Endothelial cell of umbilical vein (primary cell): ENCODE data around the gene SLC2A1. TPM values are rescaled to one million over a fixed set of nuclear protein-coding genes. Genes with fewer than 3 reads are reported as not detected.

Source experiments
- BruUV-seq: library from RNA; stranded (reverse); fragments of 400-500 nt; replicated peaks from 2 replicates; lab custom pipeline; 2021; lab: Mats Ljungman, UMichigan
- CTCF ChIA-PET: fragments of 300-600, 350-600 bp; sonication (Branson Sonifier 250); formaldehyde crosslinking; loops from one replicate; lab custom pipeline; 2021; ENCODE audit warnings: antibody characterized with exemption, inconsistent platforms; lab: Charles Lee
- POLR2A ChIA-PET: fragments of 300-600, 350-600 bp; sonication (Branson Sonifier 250); formaldehyde crosslinking; loops from one replicate; lab custom pipeline; 2021; ENCODE audit warnings: antibody characterized with exemption, inconsistent platforms; lab: Charles Lee
- DNase-seq: peaks from one replicate; pipeline ENCODE4 v3.0.0-alpha.2; 2011; ENCODE audit warnings: low read depth, low spot score
- FAIRE-seq: peaks from 2 replicates; lab custom pipeline; 2011; peaks lifted over from hg19 to GRCh38; lab: Jason Lieb, UNC
- H2AFZ ChIP-seq: 2 replicates; pipeline ENCODE4 v1.6.0; 2012; ENCODE audit warnings: low read depth, low read length, control low read depth, inconsistent platforms
- H3K27ac ChIP-seq: 2 replicates; pipeline ENCODE4 v1.5.1; 2011; ENCODE audit warnings: low read depth, mild to moderate bottlenecking, control low read depth, low read length, moderate library complexity; ENCODE audit not compliant: insufficient read depth
- H3K27me3 ChIP-seq, 2 experiments: 2 replicates each; pipeline versions ENCODE4 v1.6.0 to v1.6.1; 2011; ENCODE audit warnings: low read length in 2 of 2, mixed read lengths in 1 of 2; ENCODE audit not compliant: control insufficient read depth in 2 of 2, insufficient read depth in 2 of 2
- H3K36me3 ChIP-seq, 2 experiments: 2 replicates in 1 of 2; 3 replicates in 1 of 2; pipeline ENCODE4 v1.5.1; 2011; ENCODE audit warnings: low read length in 2 of 2, mild to moderate bottlenecking in 1 of 2, moderate library complexity in 1 of 2; ENCODE audit not compliant: control insufficient read depth in 2 of 2, insufficient read depth in 2 of 2; ENCODE audit errors: extremely low read depth in 1 of 2
- H3K4me1 ChIP-seq: 3 replicates; pipeline ENCODE4 v1.5.1; 2011; ENCODE audit warnings: mild to moderate bottlenecking, low read length; ENCODE audit not compliant: control insufficient read depth, insufficient read depth; ENCODE audit errors: extremely low read depth
- H3K4me2 ChIP-seq: 2 replicates; pipeline ENCODE4 v1.6.1; 2011; ENCODE audit warnings: low read length, control low read depth, mixed read lengths; ENCODE audit not compliant: insufficient read depth
- H3K4me3 ChIP-seq, 3 experiments: fragments of 200-600 bp in 1 of 3; sonication (generic), shearing (Covaris generic) in 1 of 3; replicated peaks in 1 of 3; 2 replicates each; pipeline ENCODE4 v1.5.1; 2011 to 2016; ENCODE audit warnings: control low read depth in 3 of 3, low read length in 3 of 3, mild to moderate bottlenecking in 2 of 3, inconsistent platforms in 1 of 3, low read depth in 1 of 3, moderate library complexity in 1 of 3; ENCODE audit not compliant: insufficient read depth in 1 of 3
- H3K79me2 ChIP-seq: 2 replicates; pipeline ENCODE4 v1.6.0; 2012; ENCODE audit warnings: low read length, inconsistent platforms; ENCODE audit not compliant: control insufficient read depth, insufficient read depth
- H3K9ac ChIP-seq: replicated peaks from 2 replicates; pipeline ENCODE3; 2011; ENCODE audit warnings: low read length, control low read depth; ENCODE audit not compliant: insufficient read depth; ENCODE audit errors: extremely low read depth
- H3K9me1 ChIP-seq: replicated peaks from 3 replicates; pipeline ENCODE4 v1.6.0; 2011; ENCODE audit warnings: mild to moderate bottlenecking, low read length; ENCODE audit not compliant: control insufficient read depth, insufficient read depth; ENCODE audit errors: extremely low read depth
- H3K9me3 ChIP-seq: replicated peaks from 2 replicates; pipeline ENCODE4 v1.5.1; 2012; ENCODE audit warnings: low read length, inconsistent platforms; ENCODE audit not compliant: control insufficient read depth, insufficient read depth
- H4K20me1 ChIP-seq: replicated peaks from 2 replicates; pipeline ENCODE3; 2011; ENCODE audit warnings: mild to moderate bottlenecking, low read length; ENCODE audit not compliant: control insufficient read depth, insufficient read depth; ENCODE audit errors: extremely low read depth
- EZH2 ChIP-seq: IDR thresholded peaks from 2 replicates; pipeline ENCODE4 v1.6.1; 2012; ENCODE audit warnings: borderline replicate concordance, low read depth, mild to moderate bottlenecking, moderate library complexity, low read length, inconsistent platforms; ENCODE audit not compliant: severe bottlenecking
- FOS ChIP-seq: IDR thresholded peaks from 2 replicates; pipeline ENCODE4 v1.6.1; 2011; ENCODE audit warnings: mild to moderate bottlenecking, low read length, moderate library complexity, borderline replicate concordance; ENCODE audit not compliant: insufficient read depth
- GATA2 ChIP-seq: IDR thresholded peaks from 2 replicates; pipeline ENCODE4 v1.7.0; 2011; ENCODE audit warnings: low read depth, mild to moderate bottlenecking, moderate library complexity, mixed read lengths, low read length; ENCODE audit not compliant: insufficient read length, insufficient read depth
- JUN ChIP-seq: IDR thresholded peaks from 2 replicates; pipeline ENCODE4 v1.6.1; 2011; ENCODE audit warnings: borderline replicate concordance, low read depth; ENCODE audit not compliant: insufficient read length, insufficient read depth
- MYC ChIP-seq: IDR thresholded peaks from one replicate; pipeline ENCODE4 v1.6.1; 2011; ENCODE audit warnings: mild to moderate bottlenecking, low read depth, low read length
- POLR2A ChIP-seq: IDR thresholded peaks from 2 replicates; pipeline ENCODE4 v1.6.1; 2012; ENCODE audit warnings: low read depth, mild to moderate bottlenecking, control low read depth, low read length
- POLR2AphosphoS5 ChIP-seq: IDR thresholded peaks from 2 replicates; pipeline ENCODE4 v1.6.1; 2012; ENCODE audit warnings: low read depth, mild to moderate bottlenecking, control low read depth, low read length, moderate library complexity; ENCODE audit not compliant: insufficient read depth
- dilution Hi-C: fragments of 300-500 bp; cut with MboI; formaldehyde crosslinking; loops from one replicate; pipeline ENCODE4 v1.15.0; 2019; ENCODE audit warnings: low sequenced_read_pairs; ENCODE audit not compliant: extremely low pct_ligation_motif_present
- intact Hi-C: fragments of 100-400 bp; cut with micrococcal nuclease; formaldehyde crosslinking; loops from one replicate; pipeline ENCODE4 v1.10.0; 2022
- polyA plus RNA-seq, 4 experiments: library from polyadenylated mRNA; depleted of rRNA in 3 of 4; stranded (reverse) in 3 of 4; unstranded in 1 of 4; fragments of >200 nt; gene quantifications; 2 replicates each; pipeline versions ENCODE4 v1.2.1 to v1.2.3, GENCODE V29; 2011 to 2012; ENCODE audit warnings: missing spikeins in 1 of 4
- total RNA-seq: library from RNA; stranded (reverse); gene quantifications from 2 replicates; pipeline ENCODE4 v1.2.3, GENCODE V29; 2021
- TF ChIP-seq, protein P1 (sequence below): IDR thresholded peaks from 2 replicates; pipeline ENCODE4 v1.6.1; 2011; ENCODE audit not compliant: insufficient read depth, insufficient read length
- TF ChIP-seq, protein P2 (sequence below), 2 donors: IDR thresholded peaks; 1 replicate in 1 of 2; 2 replicates in 1 of 2; pipeline ENCODE4 v1.5.1; 2011; ENCODE audit warnings: low read length in 2 of 2, mild to moderate bottlenecking in 2 of 2, moderate library complexity in 2 of 2, control low read depth in 1 of 2, inconsistent platforms in 1 of 2, low read depth in 1 of 2; ENCODE audit not compliant: insufficient read depth in 1 of 2; ENCODE audit errors: extremely low read depth in 1 of 2

SLC2A1 gene
- total and polyA plus RNA-seq, 2 donors (not counting 3 experiments of a cell fraction or from before 2014, with no cell fraction given), result 42.2 to 46.5 TPM

DNA sequence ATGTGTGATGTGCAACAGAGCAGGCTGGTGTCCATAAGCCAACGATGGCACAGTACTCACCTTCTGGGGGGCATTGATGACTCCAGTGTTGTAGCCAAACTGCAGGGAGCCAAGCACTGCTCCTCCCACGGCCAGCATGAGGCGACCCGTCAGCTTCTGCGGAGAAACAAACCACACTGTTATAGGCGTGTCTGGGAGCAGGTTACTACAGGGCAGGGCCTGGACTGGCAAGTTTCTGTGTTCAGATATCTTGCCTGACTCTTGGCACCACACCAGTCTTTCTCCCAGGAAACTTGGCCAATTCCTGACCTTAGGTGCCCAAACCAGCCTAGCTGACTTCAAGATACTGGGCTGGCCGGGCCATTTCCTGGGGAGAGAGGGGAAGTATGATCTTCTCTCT is 15.5 kb downstream of the SLC2A1 start:
- Histone ChIP-seq H3K27me3 (no peaks in the 10 kb centered on the region), H3K27ac (no peak overlapping the region), H2AFZ (no peak overlapping the region), H3K9me1 (no peaks in the 10 kb centered on the region), H4K20me1 (no peaks in the 10 kb centered on the region), H3K4me3 (no peak overlapping the region), H3K4me2 (no peak overlapping the region), H3K9ac (no peak overlapping the region), H3K79me2 (no peaks in the 10 kb centered on the region), H3K4me1 (peaks cover 47% of the 10 kb centered on the region), H3K9me3 (no peaks in the 10 kb centered on the region), H3K36me3 (no peaks in the 10 kb centered on the region)
- ChIA-PET POLR2A (no interaction called here), CTCF (interaction anchor here (3.6 to 4.3 kb wide), 2 partner anchors 11 to 20 kb away, joined by 14 to 25 read pairs; no protein-coding TSS in a partner anchor)
- no TSS peak for BruUV-seq
- TF ChIP-seq POLR2A (no peak), FOS (no peak), GATA2 (no peak), JUN (no peak), MYC (no peak), EZH2 (no peak)
- TF ChIP-seq, protein P1, sequence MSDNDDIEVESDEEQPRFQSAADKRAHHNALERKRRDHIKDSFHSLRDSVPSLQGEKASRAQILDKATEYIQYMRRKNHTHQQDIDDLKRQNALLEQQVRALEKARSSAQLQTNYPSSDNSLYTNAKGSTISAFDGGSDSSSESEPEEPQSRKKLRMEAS, result no peak
- FAIRE-seq (no peak), DNase-seq (no peak)
- intact Hi-C loops (no loop called here), dilution Hi-C loops (no loop called here)

DNA sequence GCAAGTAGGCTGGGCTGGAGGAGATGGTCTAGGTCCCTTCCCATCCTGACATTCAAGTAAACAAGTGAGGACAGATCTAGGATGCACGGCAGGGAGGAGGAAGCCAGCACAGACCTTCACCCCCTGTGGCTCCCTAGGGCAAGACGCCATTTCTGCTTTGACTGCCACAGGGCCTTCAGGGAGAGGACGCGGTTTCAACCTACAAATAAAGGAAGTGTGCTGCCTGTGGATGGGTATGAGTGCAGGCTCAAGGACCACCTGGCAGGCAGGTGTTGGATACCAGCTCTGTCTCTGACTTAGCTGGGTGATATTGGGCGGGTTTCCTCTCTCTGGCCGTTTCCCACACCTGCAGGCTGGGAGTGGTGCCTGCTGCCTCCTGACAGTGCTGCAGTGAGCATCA is 16.2 kb downstream of the SLC2A1 start:
- no peaks in the 10 kb centered on the region for H3K79me2 ChIP-seq
- no peaks in the 10 kb centered on the region for H3K36me3 ChIP-seq
- H3K4me3 ChIP-seq, result no peak overlapping the region
- dilution Hi-C loops, result no loop called here
- no peaks in the 10 kb centered on the region for H3K9me3 ChIP-seq
- H3K27ac ChIP-seq, result peak overlapping the region; percentile 98
- TF ChIP-seq JUN (no peak), POLR2AphosphoS5 (no peak), FOS (no peak), MYC (no peak), GATA2 (no peak), POLR2A (no peak), EZH2 (no peak)
- TF ChIP-seq, protein P1, result no peak
- TF ChIP-seq, protein P2, sequence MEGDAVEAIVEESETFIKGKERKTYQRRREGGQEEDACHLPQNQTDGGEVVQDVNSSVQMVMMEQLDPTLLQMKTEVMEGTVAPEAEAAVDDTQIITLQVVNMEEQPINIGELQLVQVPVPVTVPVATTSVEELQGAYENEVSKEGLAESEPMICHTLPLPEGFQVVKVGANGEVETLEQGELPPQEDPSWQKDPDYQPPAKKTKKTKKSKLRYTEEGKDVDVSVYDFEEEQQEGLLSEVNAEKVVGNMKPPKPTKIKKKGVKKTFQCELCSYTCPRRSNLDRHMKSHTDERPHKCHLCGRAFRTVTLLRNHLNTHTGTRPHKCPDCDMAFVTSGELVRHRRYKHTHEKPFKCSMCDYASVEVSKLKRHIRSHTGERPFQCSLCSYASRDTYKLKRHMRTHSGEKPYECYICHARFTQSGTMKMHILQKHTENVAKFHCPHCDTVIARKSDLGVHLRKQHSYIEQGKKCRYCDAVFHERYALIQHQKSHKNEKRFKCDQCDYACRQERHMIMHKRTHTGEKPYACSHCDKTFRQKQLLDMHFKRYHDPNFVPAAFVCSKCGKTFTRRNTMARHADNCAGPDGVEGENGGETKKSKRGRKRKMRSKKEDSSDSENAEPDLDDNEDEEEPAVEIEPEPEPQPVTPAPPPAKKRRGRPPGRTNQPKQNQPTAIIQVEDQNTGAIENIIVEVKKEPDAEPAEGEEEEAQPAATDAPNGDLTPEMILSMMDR (IDR thresholded peaks at IDR 0.05; ENCODE audit: extremely low read depth in 1 of 2, insufficient read depth in 1 of 2, low read depth in 1 of 2, low read length in 2 of 2), result no peak
- no peak for FAIRE-seq
- CTCF ChIA-PET, result interaction anchor here (2.1 to 4.3 kb wide), 3 partner anchors 12 to 131 kb away, joined by 11 to 25 read pairs (median 14); no protein-coding TSS in a partner anchor
- H3K4me1 ChIP-seq, result peaks cover 47% of the 10 kb centered on the region
- no peak for DNase-seq
- intact Hi-C loops, result no loop called here
- H3K4me2 ChIP-seq, result no peak overlapping the region
- no peaks in the 10 kb centered on the region for H3K9me1 ChIP-seq
- BruUV-seq, result no TSS peak
- no peaks in the 10 kb centered on the region for H3K27me3 ChIP-seq
- no peaks in the 10 kb centered on the region for H4K20me1 ChIP-seq
- peak overlapping the region; percentile 46 for H2AFZ ChIP-seq
- POLR2A ChIA-PET, result no interaction called here
- no peak overlapping the region for H3K9ac ChIP-seq
